ENCODE data around the gene PPP1R14D.

GRCh38 chr15:40803076-40803475 is 25.4 kb downstream of the PPP1R14D start:
- TF ChIP-seq ZNF202 (tag by site-specific recombination; IDR thresholded peaks at IDR 0.05; ENCODE audit: borderline replicate concordance) (no peak), TCF7L2 (IDR thresholded peaks at IDR 0.05; ENCODE audit: borderline replicate concordance, low read depth, low read length) (no peak), CTCF (tag by site-specific recombination; IDR thresholded peaks at IDR 0.05) (no peak), INSM2 (tag by site-specific recombination; IDR thresholded peaks at IDR 0.05) (no peak)

All from HEK293 (cell line).